HT-29 (cell line): ENCODE measurements around the gene SMOC2. TPM values are rescaled to one million over a fixed set of nuclear protein-coding genes. Genes with fewer than 3 reads are reported as not detected.
"Not testable (repeated sequence)": the region's sequence is repeated elsewhere in the genome, so short reads cannot be mapped to it uniquely, and the experiment has no call there.

Experiments used
- DNase-seq: peaks from one replicate; pipeline ENCODE4 v3.0.0-alpha.2; 2015; ENCODE audit warnings: low spot score
- total RNA-seq: library from RNA; depleted of rRNA; stranded (reverse); fragments of >200 nt; shearing (Covaris generic); gene quantifications from 2 replicates; pipeline ENCODE4 v1.2.3, GENCODE V29; 2014

The SMOC2 gene
- total RNA-seq, 1 experiment from 2014 or later, result not detected

GRCh38 chr6:168678077-168678476 is 237.1 kb downstream of the SMOC2 start:
- DNase-seq, result no peak

DNA sequence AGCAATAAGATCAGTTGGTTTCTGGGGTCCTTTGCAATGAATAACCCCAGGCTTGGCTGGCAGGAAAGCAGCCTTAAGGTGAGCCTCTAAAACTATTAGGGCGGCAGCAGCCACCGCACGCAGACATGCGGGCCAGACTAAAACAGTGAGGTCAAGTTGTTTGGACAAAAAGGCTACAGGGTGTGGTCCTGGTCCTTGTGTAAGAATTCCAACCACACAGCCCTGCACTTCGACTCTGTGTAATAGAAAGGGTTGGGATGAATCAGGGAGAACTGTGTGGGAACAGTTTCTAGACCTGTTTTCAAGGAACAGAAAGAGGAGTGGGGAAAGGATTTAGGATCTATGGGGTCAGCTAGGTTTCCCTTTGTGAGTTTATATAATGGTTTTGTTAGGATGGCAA is 237.6 kb downstream of the SMOC2 start:
- DNase-seq, result no peak

GRCh38 chr6:168681748-168682147 is 240.8 kb downstream of the SMOC2 start:
- no peak for DNase-seq

DNA sequence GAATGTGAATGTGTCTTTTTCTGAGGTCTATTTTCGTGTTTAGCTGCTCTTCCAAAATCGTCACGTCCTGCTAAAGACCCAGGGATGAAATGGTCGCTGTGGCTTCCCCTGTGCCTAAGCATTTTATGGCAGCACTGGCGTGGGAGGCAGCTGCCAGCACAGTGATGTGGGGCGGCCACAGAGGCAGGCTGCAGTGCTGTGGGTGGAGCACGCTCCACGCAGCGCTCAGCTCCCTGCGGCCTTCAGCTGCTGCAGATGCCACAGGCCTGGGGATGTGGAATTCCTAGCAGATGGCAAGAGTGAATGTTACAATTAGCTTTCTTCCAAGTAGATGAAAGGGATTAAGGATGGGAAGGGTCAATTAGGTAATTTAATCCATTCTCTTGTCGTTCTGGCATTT is 242.6 kb downstream of the SMOC2 start:
- no peak for DNase-seq

- no peak for DNase-seq
Observed at GRCh38 chr6:168684471-168684870, 243.5 kb downstream of the SMOC2 start.

DNA sequence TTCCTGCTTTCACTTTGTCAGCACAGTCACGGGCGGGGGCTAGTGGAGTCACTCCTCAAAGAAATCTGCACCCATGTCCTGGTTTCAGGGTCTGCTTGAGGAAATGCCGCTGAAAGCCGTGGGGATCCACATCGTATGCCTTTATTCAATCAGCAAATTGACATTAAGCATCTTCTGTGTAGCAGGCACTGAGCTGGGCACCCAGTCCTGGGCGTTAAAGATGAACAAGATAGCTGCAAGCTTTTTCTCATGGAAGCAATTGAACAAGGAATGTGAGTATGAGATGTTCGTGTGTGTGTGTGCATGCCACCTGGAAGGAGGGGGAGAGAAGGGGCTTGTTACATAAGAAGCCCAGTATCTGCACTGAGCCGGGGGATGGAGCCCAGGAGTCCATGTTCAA is 243.9 kb downstream of the SMOC2 start:
- DNase-seq, result no peak

DNA sequence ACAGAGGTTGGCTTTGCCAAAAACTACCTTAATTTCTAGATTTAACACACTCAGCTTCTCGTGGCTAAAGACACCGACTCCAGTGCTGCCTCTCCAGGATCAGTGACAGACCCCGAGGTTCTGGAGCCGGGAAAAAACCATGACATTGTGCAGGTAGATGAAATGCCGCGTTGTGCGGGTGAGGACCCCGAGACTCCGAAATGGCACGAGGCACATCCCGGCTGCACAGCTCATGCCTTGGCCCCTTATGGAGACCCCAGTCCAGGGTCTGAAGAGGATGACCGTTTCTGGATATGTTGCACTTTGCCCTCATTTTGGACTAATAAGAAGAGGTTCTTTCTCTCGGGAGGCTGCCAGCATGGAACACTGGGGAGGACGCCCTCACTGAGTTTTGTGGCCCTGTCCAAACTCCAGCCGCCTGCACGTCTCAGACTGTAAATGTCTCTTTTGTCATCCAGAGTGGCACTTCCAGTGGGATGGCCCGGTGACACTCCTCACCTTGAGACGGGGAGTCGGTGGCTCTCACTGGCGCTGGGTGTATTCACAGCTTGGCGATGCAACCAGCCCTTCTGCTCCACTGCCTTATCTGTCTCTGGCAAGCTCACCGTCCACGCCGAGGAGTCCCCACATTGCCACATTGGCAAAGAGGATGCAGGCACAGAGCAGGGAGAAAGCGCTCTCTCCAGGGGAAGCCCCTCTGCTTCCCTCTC is 245.2 kb downstream of the SMOC2 start:
- DNase-seq, result no peak

DNA sequence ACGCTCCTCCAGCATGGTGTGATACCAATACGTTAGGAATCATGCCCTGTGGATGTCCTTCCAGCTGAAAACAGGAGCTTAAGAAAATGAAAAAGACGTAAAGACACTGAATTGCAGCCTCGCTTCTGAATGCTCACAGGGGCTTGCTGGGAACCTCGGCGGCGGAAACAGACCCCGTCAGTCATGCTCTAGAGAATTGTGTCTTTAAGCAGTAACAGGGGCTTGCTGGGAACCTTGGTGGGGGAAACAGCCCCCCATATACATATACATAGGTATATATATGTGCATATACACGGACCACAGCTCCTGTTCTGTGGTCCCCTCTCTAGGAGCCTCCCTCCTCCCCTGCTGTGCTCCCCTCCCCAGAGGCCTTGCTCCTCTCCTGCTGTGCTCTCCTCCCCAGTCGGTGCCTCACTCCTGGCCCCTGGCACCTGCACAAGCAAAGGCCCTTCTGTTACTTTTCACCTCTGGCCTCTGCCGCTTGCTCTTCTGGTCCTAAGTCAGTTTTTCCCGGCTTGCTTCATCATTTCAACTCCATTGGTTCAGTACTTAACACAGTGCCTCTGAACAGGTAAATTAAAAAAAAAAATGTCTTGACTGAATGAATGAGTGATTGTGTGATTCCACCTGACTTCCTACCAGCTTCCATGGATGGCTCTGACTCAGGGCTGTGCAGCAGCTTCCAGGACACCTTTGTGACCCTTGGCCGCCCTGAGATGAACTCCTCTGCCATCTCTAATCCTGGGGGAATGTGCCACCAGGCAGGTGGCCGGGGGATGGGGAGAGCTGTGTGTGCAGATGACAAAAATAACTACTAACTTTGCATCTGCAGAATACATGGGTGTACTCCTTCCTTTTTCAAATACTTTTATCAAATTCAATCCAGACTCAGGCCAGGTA is 246.1 kb downstream of the SMOC2 start:
- no peak for DNase-seq

- DNase-seq, result no peak
Observed at GRCh38 chr6:168690271-168690670, 249.3 kb downstream of the SMOC2 start.

DNA sequence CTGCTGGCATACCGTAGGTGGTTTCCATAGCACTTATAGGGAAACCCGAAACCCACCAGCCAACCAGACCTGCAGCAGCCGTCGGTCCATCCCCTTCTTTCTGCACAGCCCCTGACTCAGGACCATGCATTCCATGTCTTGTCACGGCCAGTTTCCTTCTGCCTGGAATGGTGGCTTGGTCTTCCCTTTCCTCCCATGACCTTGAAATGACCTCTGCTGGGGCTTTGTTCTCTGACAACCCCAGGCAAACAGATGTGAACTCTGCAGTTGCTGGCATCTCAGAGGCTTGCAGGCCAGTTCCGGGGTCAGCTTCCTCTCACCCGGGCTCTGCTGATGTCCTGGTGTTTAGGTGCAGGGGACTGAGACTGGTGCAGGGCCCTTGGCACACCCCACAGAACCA is 250.8 kb downstream of the SMOC2 start:
- DNase-seq, result no peak

DNA sequence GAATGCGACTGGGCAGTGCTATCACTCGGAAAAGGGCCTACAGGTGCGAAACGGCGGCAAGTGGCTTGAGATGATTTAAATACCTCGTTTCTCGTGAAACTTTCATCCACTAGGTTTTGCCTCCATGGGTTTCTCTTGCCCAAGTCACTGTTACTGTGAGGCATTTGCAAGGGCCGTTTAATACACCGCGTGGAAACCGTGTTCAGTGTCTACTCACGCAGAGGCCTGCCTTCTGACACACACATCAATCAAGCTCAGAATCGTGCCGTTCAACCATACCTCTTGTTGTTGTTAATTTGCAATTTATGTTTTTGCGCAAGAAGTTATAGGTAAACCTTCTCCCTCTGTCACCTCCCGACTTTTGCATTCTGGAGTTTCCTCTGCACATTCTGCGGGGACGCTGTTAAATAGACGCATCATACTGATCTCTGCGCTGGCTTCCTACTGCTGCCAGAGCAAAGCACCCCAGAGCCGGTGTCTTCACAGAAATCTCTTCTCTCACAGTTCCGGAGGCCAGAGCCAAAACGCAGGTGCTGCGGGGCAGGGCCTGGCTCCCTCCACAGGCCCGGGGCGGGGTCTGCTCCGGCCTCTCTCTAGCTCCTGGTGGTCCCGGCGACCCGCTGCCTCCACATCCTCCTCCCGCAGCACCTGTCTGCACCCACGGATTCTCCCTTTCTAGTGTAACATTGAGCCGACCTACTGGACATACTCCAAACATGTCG is 251.4 kb downstream of the SMOC2 start:
- no peak for DNase-seq

- not testable (repeated sequence) for DNase-seq
Observed at GRCh38 chr6:168692915-168693257, 251.9 kb downstream of the SMOC2 start.

- DNase-seq, result not testable (repeated sequence)
Observed at GRCh38 chr6:168694797-168695196, 253.8 kb downstream of the SMOC2 start.

GRCh38 chr6:168695701-168696100 is 254.7 kb downstream of the SMOC2 start:
- no peak for DNase-seq

GRCh38 chr6:168698923-168699322 is 257.9 kb downstream of the SMOC2 start:
- no peak for DNase-seq

DNA sequence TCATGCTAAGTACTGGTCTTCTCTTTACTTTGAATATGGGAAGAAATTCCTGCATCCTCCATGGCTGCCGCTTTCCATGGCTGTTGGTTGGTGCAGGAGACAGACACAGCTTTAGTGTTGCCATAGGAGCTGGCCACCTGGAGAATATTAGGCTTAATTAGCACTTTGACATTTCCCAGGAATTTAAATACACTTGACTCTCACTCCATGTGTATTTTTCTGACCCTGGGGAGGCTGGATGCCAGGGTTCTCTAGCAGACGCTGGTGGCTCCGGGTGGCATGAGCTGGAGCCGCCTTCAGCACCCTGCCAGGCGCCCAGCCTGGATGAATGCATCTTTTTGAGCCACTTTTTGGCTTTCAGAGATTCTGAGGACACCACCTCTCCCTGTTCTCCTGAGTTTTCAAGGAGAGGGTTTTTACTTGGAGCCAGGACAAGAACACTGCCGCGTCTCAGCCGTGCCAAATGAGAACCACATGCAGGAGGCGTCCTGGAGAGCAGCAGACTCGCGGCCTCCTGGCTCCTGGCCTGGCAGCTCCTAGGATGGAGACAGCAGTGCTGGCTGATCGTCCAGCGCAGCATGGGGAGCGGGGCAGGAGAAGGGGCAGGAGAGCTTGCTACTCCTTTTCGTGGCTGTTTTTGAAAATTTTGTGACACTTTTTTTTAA is 258.8 kb downstream of the SMOC2 start:
- DNase-seq, result no peak

DNA sequence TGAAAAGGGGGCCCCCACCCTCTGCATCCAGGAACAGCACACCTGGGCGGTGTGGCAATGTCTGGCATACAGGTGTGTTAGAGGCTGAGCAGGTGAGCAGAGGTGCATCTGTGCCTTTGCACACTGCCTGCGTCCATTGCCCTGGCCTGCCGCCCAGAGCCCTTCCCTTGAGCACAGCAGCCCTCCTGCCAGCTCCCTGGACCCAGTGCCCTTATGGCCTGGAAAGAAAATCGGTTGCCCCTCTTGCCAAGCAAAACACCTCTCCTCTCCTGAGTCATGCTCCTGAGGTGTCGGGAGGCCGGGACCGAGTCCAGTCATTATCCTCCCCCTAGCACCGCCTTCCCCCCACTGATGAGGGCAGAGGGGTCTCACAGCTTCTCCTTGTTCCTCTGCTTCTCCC is 259.9 kb downstream of the SMOC2 start:
- DNase-seq, result no peak

GRCh38 chr6:168703990-168704389 is 263.0 kb downstream of the SMOC2 start:
- no peak for DNase-seq

DNA sequence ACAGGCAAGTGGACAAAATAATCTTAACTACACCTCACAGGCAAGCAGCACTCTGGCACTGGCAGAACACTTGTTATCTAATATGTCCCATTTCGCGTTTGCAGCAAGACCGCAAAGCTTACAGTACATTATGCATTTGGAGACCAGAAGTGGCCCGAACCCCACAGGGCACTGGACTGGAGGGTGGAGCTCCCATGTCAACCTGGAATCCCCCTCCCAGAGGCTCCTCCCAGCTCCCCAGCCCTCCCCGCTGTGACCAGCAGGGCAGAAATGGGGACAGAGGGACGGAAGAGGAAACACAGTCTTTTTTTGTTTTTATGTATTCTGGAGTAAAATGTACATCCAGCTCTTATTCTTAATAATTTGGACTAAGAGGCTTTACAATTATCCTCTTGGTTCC is 263.7 kb downstream of the SMOC2 start:
- no peak for DNase-seq

- not testable (repeated sequence) for DNase-seq
Observed at GRCh38 chr6:168705271-168705670, 264.3 kb downstream of the SMOC2 start.

- no peak for DNase-seq
Observed at GRCh38 chr6:168706471-168707177, 265.6 kb downstream of the SMOC2 start.
